ENCODE data around the gene GNGT2.

Gene GNGT2

DNA sequence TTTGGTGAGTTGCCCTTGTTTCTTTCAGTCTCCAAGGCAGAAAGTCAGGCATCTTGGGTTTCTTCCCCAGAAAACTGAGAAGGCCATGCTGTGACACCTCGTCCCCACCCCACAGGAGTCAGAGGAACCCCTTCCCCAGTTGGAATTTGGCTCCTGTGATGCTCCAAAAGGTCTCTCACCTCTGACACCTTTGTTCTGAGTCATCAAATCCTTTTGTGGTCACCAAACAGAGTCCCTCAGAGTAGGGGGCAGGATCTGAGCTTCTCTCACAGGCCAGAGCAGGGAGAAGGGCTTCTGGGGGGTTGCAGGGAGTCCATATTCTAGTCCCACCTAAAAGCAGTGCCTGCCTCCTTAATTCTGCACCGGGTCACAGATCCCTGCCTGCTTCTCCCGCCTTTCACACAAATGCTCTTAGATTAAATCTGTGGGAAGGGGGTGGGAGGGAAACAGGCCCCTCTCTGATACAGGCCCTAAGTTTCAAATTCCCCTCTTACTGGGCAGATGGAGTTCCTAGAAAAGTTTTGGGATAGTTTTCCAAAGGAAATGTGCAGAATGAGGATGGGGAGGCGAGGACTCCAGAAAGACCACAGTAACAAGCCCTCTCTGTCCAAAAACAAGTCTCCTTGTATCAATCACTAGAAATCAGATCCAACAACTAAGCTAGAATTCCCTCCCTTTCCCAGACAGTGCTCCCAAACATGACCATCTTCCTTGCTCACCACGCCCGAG, 18.9 kb upstream of the GNGT2 start:
- H3K4me3 ChIP-seq (ENCODE audit: extremely low read depth, insufficient read depth, low read length, poor library complexity, severe bottlenecking): peak overlapping the region; percentile 55
- WGBS, 2 experiments (ENCODE audit: insufficient coverage in 2 of 2): 59 to 66% methylated on average over 3 of the region's 6 CpGs
- H3K9me3 ChIP-seq (ENCODE audit: control insufficient read depth, low read length): no peaks in the 10 kb centered on the region
- H3K4me1 ChIP-seq (ENCODE audit: control insufficient read depth, insufficient read depth, low read length, poor library complexity, severe bottlenecking): peaks cover 18% of the 10 kb centered on the region
- no peaks in the 10 kb centered on the region for H3K36me3 ChIP-seq (ENCODE audit: control insufficient read depth, insufficient read depth, low read length)
- H3K27ac ChIP-seq (ENCODE audit: low read depth, low read length, severe bottlenecking): no peak overlapping the region

DNA sequence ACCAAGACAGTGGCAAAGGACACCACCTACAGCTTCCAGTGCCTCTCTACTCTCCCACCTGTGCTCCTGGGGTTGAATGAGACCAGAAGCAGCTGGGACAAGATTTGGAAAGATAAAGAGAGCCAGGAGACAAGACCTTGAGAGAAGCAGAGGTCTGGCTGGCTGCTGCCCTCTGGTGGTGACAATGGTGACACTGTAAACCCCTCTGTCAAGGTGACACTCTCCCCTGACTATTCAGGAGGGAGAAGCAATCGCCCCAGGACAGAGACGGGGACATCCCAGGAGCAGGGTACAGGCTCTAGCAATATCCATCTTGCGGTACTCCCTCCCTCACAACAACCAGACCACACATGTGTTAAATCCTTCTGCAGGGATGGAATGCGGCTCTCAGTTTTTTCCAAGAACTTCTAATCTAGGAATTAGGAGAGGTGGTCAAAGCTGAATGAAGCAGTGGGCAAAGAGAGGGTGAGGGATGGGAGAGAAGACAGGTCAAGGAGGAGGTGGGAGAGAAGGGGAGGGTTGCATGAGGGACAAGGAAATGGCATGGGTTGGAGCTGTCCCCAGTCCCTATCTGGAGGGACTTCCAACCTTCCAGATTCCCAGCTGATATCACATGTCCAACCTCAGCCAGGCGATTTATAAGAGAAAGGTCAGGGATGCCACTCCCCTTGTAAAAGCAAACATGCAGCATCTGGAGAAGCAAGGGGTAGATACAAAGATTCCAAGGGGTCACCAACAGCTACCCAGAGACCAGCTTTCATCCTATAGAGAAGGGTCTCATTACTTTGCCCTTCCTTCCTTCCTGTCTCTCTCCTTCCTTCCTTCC, 17.3 kb upstream of the GNGT2 start:
- Histone ChIP-seq H3K4me1 (ENCODE audit: control insufficient read depth, insufficient read depth, low read length, poor library complexity, severe bottlenecking) (peaks cover 22% of the 10 kb centered on the region), H3K36me3 (ENCODE audit: control insufficient read depth, insufficient read depth, low read length) (no peaks in the 10 kb centered on the region), H3K9me3 (ENCODE audit: control insufficient read depth, low read length) (no peaks in the 10 kb centered on the region), H3K27ac (ENCODE audit: low read depth, low read length, severe bottlenecking) (no peak overlapping the region), H3K4me3 (ENCODE audit: extremely low read depth, insufficient read depth, low read length, poor library complexity, severe bottlenecking) (no peak overlapping the region)
- WGBS, 2 experiments (ENCODE audit: insufficient coverage in 2 of 2): 47 to 55% methylated on average over 3 to 4 of the region's 5 CpGs

DNA sequence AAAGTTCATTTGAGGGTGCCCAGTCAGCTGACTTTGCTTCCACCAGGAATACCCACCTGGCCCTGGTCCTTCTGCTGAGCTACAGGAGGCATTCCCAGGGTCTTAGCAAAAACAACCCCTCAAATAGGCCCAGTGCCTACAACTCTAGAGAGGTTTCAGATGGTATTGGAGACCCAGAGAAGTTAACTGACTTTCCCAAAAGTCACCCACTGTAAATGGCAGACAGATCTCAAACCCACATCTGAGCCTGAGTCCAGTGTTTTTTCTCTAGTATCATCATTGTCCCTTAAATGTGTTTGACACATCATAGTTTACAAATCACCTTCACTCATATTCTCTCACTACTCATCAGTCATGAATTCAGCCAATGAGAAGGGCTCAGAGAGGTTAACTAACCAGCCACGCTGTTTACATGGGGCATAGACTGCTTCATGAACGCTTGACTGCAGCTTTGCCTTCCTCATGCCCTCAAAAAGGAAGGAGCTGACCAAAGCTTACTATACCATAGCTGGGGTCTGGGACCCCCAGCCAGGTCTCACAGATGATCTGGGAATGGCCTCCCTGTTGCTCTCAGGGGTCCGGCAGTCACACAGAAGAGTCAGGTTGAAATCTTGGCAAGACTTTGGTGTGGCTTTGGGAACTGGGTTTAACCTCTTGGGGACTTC, 16.5 kb upstream of the GNGT2 start:
- Histone ChIP-seq H3K9me3 (ENCODE audit: control insufficient read depth, low read length) (no peaks in the 10 kb centered on the region), H3K27ac (ENCODE audit: low read depth, low read length, severe bottlenecking) (no peak overlapping the region), H3K36me3 (ENCODE audit: control insufficient read depth, insufficient read depth, low read length) (peaks cover 6% of the 10 kb centered on the region), H3K4me1 (ENCODE audit: control insufficient read depth, insufficient read depth, low read length, poor library complexity, severe bottlenecking) (peaks cover 22% of the 10 kb centered on the region), H3K4me3 (ENCODE audit: extremely low read depth, insufficient read depth, low read length, poor library complexity, severe bottlenecking) (no peak overlapping the region)
- 89 to 100% methylated on average over 3 of the region's 3 CpGs for WGBS, 2 experiments (ENCODE audit: insufficient coverage in 2 of 2)

DNA sequence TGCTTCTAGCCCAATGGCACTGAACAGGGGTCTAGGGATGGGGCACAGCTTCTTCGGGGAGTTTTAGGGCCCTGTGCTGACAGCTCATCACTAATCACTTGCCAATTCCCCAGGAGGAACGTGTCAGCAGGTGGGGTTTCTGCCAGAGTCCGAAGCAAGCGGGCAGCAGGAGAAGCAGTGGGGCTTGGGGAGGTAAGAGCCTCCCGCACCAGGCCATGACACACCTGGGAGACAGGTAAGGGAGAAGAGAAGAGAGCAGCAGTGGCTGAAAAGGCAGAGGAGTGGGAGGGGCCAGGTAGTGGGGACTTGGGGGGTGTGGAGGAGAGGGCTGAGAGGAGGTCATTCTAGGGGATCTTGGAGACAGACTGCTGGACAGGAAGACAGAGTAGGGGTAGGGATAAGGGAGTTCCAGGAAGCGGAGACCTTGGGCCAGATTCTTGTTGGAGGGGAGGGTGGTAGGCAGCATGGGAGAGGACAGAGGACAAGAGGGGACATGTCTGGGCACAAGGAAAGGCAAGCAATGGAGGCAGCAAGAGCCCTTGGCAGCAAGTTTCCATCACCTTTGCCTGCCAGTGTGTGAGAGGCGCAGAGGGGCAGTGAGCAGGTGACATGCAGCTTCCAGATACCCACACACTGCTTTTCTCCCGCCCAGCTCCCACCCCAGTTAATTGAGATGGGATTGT, 15.3 kb upstream of the GNGT2 start:
- Histone ChIP-seq H3K27ac (ENCODE audit: low read depth, low read length, severe bottlenecking) (no peak overlapping the region), H3K4me3 (ENCODE audit: extremely low read depth, insufficient read depth, low read length, poor library complexity, severe bottlenecking) (no peak overlapping the region), H3K9me3 (ENCODE audit: control insufficient read depth, low read length) (no peaks in the 10 kb centered on the region), H3K36me3 (ENCODE audit: control insufficient read depth, insufficient read depth, low read length) (peaks cover 6% of the 10 kb centered on the region), H3K4me1 (ENCODE audit: control insufficient read depth, insufficient read depth, low read length, poor library complexity, severe bottlenecking) (peaks cover 22% of the 10 kb centered on the region)
- WGBS, 2 experiments (ENCODE audit: insufficient coverage in 2 of 2): 91 to 97% methylated on average over 5 to 7 of the region's 8 CpGs

GRCh38 chr17:49224997-49225337, 14.6 kb upstream of the GNGT2 start:
- Histone ChIP-seq H3K4me3 (ENCODE audit: extremely low read depth, insufficient read depth, low read length, poor library complexity, severe bottlenecking) (no peak overlapping the region), H3K36me3 (ENCODE audit: control insufficient read depth, insufficient read depth, low read length) (peaks cover 11% of the 10 kb centered on the region), H3K27ac (ENCODE audit: low read depth, low read length, severe bottlenecking) (no peak overlapping the region), H3K9me3 (ENCODE audit: control insufficient read depth, low read length) (no peaks in the 10 kb centered on the region), H3K4me1 (ENCODE audit: control insufficient read depth, insufficient read depth, low read length, poor library complexity, severe bottlenecking) (peaks cover 21% of the 10 kb centered on the region)
- WGBS, 2 experiments (ENCODE audit: insufficient coverage in 2 of 2): 40 to 44% methylated on average over 4 of the region's 11 CpGs

DNA sequence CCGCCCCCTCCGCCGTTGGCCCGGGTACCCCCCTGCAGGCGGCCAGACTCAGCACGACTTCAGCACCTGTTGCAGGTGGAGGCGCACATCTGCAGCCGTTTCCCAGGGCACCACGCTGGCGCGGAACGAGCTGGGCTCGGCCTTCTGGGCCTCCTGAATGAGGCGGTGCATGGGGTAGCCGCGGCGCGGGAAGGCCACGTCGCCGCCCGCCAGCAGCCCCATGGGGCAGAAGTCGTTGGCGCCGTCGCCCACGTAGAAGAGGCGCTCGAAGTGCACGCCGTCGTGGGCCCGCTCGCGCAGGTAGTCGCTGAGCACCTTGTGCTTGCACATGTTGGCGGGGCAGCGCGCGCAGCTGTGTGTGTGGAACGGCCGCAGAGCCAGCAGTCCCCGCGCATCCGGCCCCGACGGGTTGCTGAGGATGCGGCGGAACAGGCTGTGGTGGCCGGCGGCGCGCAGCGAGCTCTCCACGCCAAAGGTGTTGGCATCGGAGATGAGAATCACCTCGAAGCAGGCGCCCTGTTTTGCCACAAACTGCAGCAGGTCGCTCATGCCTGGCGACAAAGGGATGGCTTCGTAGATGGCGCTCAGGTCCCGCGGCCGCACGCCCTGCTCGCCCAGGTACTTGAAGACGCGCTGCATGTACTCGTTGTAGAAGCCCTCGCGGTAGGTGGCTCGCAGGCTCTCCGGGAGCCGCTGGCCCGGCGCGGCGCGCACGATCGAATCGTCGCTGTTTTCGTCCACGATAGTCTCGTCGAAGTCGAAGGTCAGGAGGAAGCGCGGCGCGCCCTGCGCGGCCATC, 14.0 kb upstream of the GNGT2 start:
- no peaks in the 10 kb centered on the region for H3K9me3 ChIP-seq (ENCODE audit: control insufficient read depth, low read length)
- H3K4me1 ChIP-seq (ENCODE audit: control insufficient read depth, insufficient read depth, low read length, poor library complexity, severe bottlenecking): peaks cover 16% of the 10 kb centered on the region
- peaks cover 11% of the 10 kb centered on the region for H3K36me3 ChIP-seq (ENCODE audit: control insufficient read depth, insufficient read depth, low read length)
- peak overlapping the region; percentile 12 for H3K4me3 ChIP-seq (ENCODE audit: extremely low read depth, insufficient read depth, low read length, poor library complexity, severe bottlenecking)
- 25 to 28% methylated on average over 79 to 93 of the region's 95 CpGs for WGBS, 2 experiments (ENCODE audit: insufficient coverage in 2 of 2)
- no peak overlapping the region for H3K27ac ChIP-seq (ENCODE audit: low read depth, low read length, severe bottlenecking)

DNA sequence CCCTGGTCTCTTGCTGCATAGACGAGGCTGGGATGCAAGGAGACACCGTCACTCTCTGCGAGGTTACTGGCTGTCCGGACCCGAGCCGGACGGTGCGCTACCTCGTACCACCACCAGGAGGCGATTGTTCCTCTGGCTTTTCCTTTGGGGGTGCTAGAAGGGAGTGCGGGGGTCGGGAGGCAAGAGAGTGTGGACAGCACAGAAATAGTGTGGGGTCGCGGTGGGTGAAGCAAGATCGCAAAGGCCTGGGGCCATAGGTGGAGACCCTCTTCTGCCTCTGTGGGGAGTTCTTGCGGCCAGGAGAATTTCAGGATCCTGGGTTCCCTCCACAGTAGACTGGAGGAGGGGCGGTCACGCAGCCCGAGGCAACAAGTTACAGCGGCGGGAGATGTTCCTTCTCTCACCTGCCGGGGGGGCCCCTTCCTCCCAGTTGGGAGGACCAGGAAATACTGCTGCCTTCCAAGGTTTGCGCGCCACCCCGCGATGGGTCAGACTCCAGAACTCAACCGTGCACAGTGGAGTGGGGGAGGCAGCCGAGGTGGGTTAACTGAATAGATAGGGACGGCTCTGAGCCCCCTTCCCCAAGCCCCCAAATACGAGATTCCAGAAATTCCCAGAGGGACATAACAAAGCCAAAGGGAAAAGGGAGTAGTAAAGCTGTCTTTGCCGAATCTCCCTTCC, 13.3 kb upstream of the GNGT2 start:
- Histone ChIP-seq H3K4me3 (ENCODE audit: extremely low read depth, insufficient read depth, low read length, poor library complexity, severe bottlenecking) (peak overlapping the region; percentile 12), H3K36me3 (ENCODE audit: control insufficient read depth, insufficient read depth, low read length) (peaks cover 14% of the 10 kb centered on the region), H3K9me3 (ENCODE audit: control insufficient read depth, low read length) (no peaks in the 10 kb centered on the region), H3K4me1 (ENCODE audit: control insufficient read depth, insufficient read depth, low read length, poor library complexity, severe bottlenecking) (peaks cover 10% of the 10 kb centered on the region), H3K27ac (ENCODE audit: low read depth, low read length, severe bottlenecking) (no peak overlapping the region)
- 15 to 23% methylated on average over 25 to 27 of the region's 31 CpGs for WGBS, 2 experiments (ENCODE audit: insufficient coverage in 2 of 2)

- H3K9me3 ChIP-seq (ENCODE audit: control insufficient read depth, low read length): no peaks in the 10 kb centered on the region
- peaks cover 10% of the 10 kb centered on the region for H3K4me1 ChIP-seq (ENCODE audit: control insufficient read depth, insufficient read depth, low read length, poor library complexity, severe bottlenecking)
- H3K36me3 ChIP-seq (ENCODE audit: control insufficient read depth, insufficient read depth, low read length): peaks cover 17% of the 10 kb centered on the region
- no peak overlapping the region for H3K27ac ChIP-seq (ENCODE audit: low read depth, low read length, severe bottlenecking)
- 18% methylated on average over 4 of the region's 9 CpGs; no CpG with 5 or more reads in 1 of the 2 experiments for WGBS, 2 experiments (ENCODE audit: insufficient coverage in 2 of 2)
- no peak overlapping the region for H3K4me3 ChIP-seq (ENCODE audit: extremely low read depth, insufficient read depth, low read length, poor library complexity, severe bottlenecking)
These were observed 12.8 kb upstream of the GNGT2 start for GRCh38 chr17:49223168-49223516.

GRCh38 chr17:49219987-49220386, 9.6 kb upstream of the GNGT2 start:
- no peak overlapping the region for H3K4me3 ChIP-seq (ENCODE audit: extremely low read depth, insufficient read depth, low read length, poor library complexity, severe bottlenecking)
- WGBS, 2 experiments (ENCODE audit: insufficient coverage in 2 of 2): 89% methylated on average over 8 to 15 of the region's 15 CpGs
- no peak overlapping the region for H3K27ac ChIP-seq (ENCODE audit: low read depth, low read length, severe bottlenecking)

More at GRCh38 chr17:49219987-49220386, 9.6 kb upstream of the GNGT2 start:
- Histone ChIP-seq H3K4me1 (ENCODE audit: control insufficient read depth, insufficient read depth, low read length, poor library complexity, severe bottlenecking) (peaks cover 3% of the 10 kb centered on the region), H3K9me3 (ENCODE audit: control insufficient read depth, low read length) (no peaks in the 10 kb centered on the region), H3K36me3 (ENCODE audit: control insufficient read depth, insufficient read depth, low read length) (peaks cover 26% of the 10 kb centered on the region)

Data from mesodermal cell (in vitro differentiated cells).